Tibial nerve (tissue), 4 donors: ENCODE results near the gene KRTAP5-6.

ENCODE experiments used
- CTCF ChIP-seq, 5 experiments: fragments of 200-600 bp in 3 of 5; fragments of 450-650 bp in 2 of 5; sonication (generic) in 3 of 5; IDR thresholded peaks; one replicate each; pipeline ENCODE4 v1.5.1; 2016 to 2019; ENCODE audit warnings: antibody characterized with exemption in 5 of 5, mild to moderate bottlenecking in 3 of 5, moderate library complexity in 2 of 5
- EP300 ChIP-seq, 2 donors: sonication (generic); formaldehyde crosslinking; IDR thresholded peaks; one replicate each; pipeline ENCODE4 v1.6.1; 2017; ENCODE audit warnings: antibody characterized with exemption in 2 of 2, mild to moderate bottlenecking in 1 of 2
- POLR2A ChIP-seq, 2 donors: fragments of 450-650 bp; IDR thresholded peaks; one replicate each; pipeline ENCODE4 v1.6.1; 2017; ENCODE audit warnings: antibody characterized with exemption in 2 of 2, mild to moderate bottlenecking in 2 of 2, moderate library complexity in 2 of 2

- no peak for TF ChIP-seq EP300 (IDR thresholded peaks at IDR 0.05)
- no peak for TF ChIP-seq CTCF (IDR thresholded peaks at IDR 0.05)
- no peak for TF ChIP-seq POLR2A (IDR thresholded peaks at IDR 0.05)
These were observed 37.0 kb downstream of the KRTAP5-6 start for GRCh38 chr11:1733716-1734640.
